ENCODE results near the gene MEGF9.

GRCh38 chr9:120689860-120690259, 24.4 kb downstream of the MEGF9 start:
- TF ChIP-seq CTCF (conservative IDR thresholded peaks at IDR 0.05; ENCODE audit: low read depth, low read length), result no peak
- no peak for TF ChIP-seq EZH2 (IDR thresholded peaks at IDR 0.05; ENCODE audit: borderline replicate concordance, low read depth, low read length, poor library complexity, severe bottlenecking)
